Smooth muscle cell (in vitro differentiated cells): ENCODE measurements around the gene PMFBP1. TPM values are rescaled to one million over a fixed set of nuclear protein-coding genes. Genes with fewer than 3 reads are reported as not detected.
"Not testable (repeated sequence)": the region's sequence is repeated elsewhere in the genome, so short reads cannot be mapped to it uniquely, and the experiment has no call there.

ENCODE experiments used
- DNase-seq: peaks from one replicate; lab custom pipeline; 2025; ENCODE audit not compliant: unreplicated experiment; lab: John Stamatoyannopoulos, UW
- H2AFZ ChIP-seq: fragments of 200-600 bp; sonication (generic); 2 replicates; pipeline ENCODE4 v1.6.0; 2016; ENCODE audit warnings: antibody characterized with exemption, low read depth, mild to moderate bottlenecking
- H3F3A ChIP-seq: fragments of 200-600 bp; sonication (generic); 2 replicates; pipeline ENCODE4 v1.6.0; 2017; ENCODE audit warnings: antibody characterized with exemption, low read depth
- H3K27ac ChIP-seq: fragments of 200-600 bp; sonication (generic); 2 replicates; pipeline ENCODE4 v1.5.1; 2016; ENCODE audit warnings: low read depth, mild to moderate bottlenecking
- H3K27me3 ChIP-seq: fragments of 200-600 bp; sonication (generic); 2 replicates; pipeline ENCODE4 v1.6.1; 2016; ENCODE audit warnings: low read depth, mild to moderate bottlenecking
- H3K36me3 ChIP-seq: fragments of 200-600 bp; sonication (generic); 2 replicates; pipeline ENCODE4 v1.5.1; 2016; ENCODE audit warnings: low read depth
- H3K4me1 ChIP-seq: fragments of 200-600 bp; sonication (generic); 2 replicates; pipeline ENCODE4 v1.5.1; 2016; ENCODE audit warnings: low read depth
- H3K4me2 ChIP-seq: fragments of 200-600 bp; sonication (generic); 2 replicates; pipeline ENCODE4 v1.6.0; 2016; ENCODE audit warnings: mild to moderate bottlenecking
- H3K4me3 ChIP-seq: fragments of 200-600 bp; sonication (generic); 2 replicates; pipeline ENCODE4 v1.5.1; 2016; ENCODE audit warnings: mild to moderate bottlenecking
- H3K79me2 ChIP-seq: fragments of 200-600 bp; sonication (generic); 2 replicates; pipeline ENCODE4 v1.6.0; 2016; ENCODE audit warnings: low read depth, mild to moderate bottlenecking
- H3K9ac ChIP-seq: fragments of 200-600 bp; sonication (generic); 2 replicates; pipeline ENCODE4 v1.6.0; 2016; ENCODE audit warnings: low read depth
- H3K9me3 ChIP-seq: fragments of 200-600 bp; sonication (generic); replicated peaks from 2 replicates; pipeline ENCODE4 v1.5.1; 2016; ENCODE audit warnings: low read depth
- H4K20me1 ChIP-seq: fragments of 200-600 bp; sonication (generic); 2 replicates; pipeline ENCODE4 v1.6.0; 2016; ENCODE audit warnings: low read depth
- WGBS: methylation state at CpG from one replicate; pipeline ENCODE4 v1.1.7; 2016; ENCODE audit warnings: low lambda C conversion rate; 5-methylcytosine and 5-hydroxymethylcytosine counted together
- polyA plus RNA-seq: library from polyadenylated mRNA; unstranded; fragments of >200 nt; fragmentation: Nextera tagmentation; extraction: Ambion mirVana; gene quantifications from 2 replicates; pipeline ENCODE4 v1.2.1, GENCODE V29; 2016
- total RNA-seq: library from RNA; depleted of rRNA; stranded (reverse); fragments of >200 nt; gene quantifications from 2 replicates; pipeline ENCODE4 v1.2.3, GENCODE V29; 2014
- TF ChIP-seq, protein P1 (sequence below): fragments of 200-600 bp; sonication (generic); IDR thresholded peaks from 2 replicates; pipeline ENCODE4 v1.5.1; 2017; ENCODE audit warnings: borderline replicate concordance, mild to moderate bottlenecking, antibody characterized with exemption; ENCODE audit not compliant: insufficient read depth, poor library complexity, severe bottlenecking

Gene PMFBP1
- total and polyA plus RNA-seq, 2 experiments from 2014 or later = 0.31 to 0.80 TPM

GRCh38 chr16:72085002-72085401 is 87.0 kb downstream of the PMFBP1 start:
- peaks cover 15% of the 10 kb centered on the region for H3K36me3 ChIP-seq
- 96% methylated on average over 2 of the region's 2 CpGs for WGBS

GRCh38 chr16:72084445-72084844 is 87.5 kb downstream of the PMFBP1 start:
- 98% methylated on average over 10 of the region's 10 CpGs for WGBS

More at GRCh38 chr16:72085002-72085401, 87.0 kb downstream of the PMFBP1 start:
- Histone ChIP-seq H3K4me3 (no peak overlapping the region), H4K20me1 (no peaks in the 10 kb centered on the region), H3K27ac (no peak overlapping the region), H3K9me3 (no peaks in the 10 kb centered on the region), H3K4me1 (no peaks in the 10 kb centered on the region), H3K9ac (no peak overlapping the region), H3K27me3 (no peaks in the 10 kb centered on the region), H3F3A (no peaks in the 10 kb centered on the region), H3K4me2 (no peak overlapping the region), H3K79me2 (no peaks in the 10 kb centered on the region), H2AFZ (no peak overlapping the region)
- TF ChIP-seq, protein P1, sequence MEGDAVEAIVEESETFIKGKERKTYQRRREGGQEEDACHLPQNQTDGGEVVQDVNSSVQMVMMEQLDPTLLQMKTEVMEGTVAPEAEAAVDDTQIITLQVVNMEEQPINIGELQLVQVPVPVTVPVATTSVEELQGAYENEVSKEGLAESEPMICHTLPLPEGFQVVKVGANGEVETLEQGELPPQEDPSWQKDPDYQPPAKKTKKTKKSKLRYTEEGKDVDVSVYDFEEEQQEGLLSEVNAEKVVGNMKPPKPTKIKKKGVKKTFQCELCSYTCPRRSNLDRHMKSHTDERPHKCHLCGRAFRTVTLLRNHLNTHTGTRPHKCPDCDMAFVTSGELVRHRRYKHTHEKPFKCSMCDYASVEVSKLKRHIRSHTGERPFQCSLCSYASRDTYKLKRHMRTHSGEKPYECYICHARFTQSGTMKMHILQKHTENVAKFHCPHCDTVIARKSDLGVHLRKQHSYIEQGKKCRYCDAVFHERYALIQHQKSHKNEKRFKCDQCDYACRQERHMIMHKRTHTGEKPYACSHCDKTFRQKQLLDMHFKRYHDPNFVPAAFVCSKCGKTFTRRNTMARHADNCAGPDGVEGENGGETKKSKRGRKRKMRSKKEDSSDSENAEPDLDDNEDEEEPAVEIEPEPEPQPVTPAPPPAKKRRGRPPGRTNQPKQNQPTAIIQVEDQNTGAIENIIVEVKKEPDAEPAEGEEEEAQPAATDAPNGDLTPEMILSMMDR = no peak
- no peak for DNase-seq

DNA sequence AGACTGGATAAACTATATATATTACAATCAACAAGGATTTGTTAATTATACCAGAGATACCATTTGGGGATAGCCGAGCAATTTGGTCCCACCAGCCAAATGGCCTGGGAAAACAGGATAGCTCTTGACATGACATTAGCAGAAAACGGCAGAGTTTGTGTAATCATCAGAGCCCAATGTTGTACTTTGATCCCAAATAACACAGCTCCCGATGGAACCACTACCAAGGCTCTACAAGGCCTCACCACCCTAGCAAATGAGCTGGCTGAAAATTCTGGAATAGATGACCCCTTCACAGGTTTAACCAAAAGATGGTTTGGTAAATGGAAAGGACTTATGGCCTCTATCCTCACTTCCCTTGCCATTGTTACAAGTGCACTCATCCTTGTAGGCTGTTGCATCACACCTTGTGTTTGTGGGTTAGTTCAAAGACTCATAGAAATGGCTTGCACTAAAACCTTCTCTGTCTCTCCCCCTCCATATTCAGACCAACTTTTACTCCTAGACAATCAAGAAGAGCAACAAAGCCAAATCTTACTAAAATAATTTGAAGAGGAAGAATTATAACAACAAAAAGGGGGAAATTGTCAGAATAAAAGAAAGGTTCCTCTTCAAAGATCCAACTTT is 88.1 kb downstream of the PMFBP1 start:
- 61% methylated on average over 3 of the region's 3 CpGs for WGBS
- Histone ChIP-seq H3K4me2 (no peak overlapping the region), H3K79me2 (no peaks in the 10 kb centered on the region)

More at GRCh38 chr16:72084445-72084844, 87.5 kb downstream of the PMFBP1 start:
- no peaks in the 10 kb centered on the region for H3F3A ChIP-seq
- H2AFZ ChIP-seq = no peak overlapping the region
- H3K79me2 ChIP-seq = no peaks in the 10 kb centered on the region
- H3K27me3 ChIP-seq = no peaks in the 10 kb centered on the region
- peaks cover 10% of the 10 kb centered on the region for H3K36me3 ChIP-seq
- no peak overlapping the region for H3K4me2 ChIP-seq
- H4K20me1 ChIP-seq = no peaks in the 10 kb centered on the region
- TF ChIP-seq, protein P1 = no peak
- no peak for DNase-seq
- H3K4me1 ChIP-seq = no peaks in the 10 kb centered on the region
- H3K4me3 ChIP-seq = no peak overlapping the region
- no peak overlapping the region for H3K9ac ChIP-seq
- no peaks in the 10 kb centered on the region for H3K9me3 ChIP-seq
- H3K27ac ChIP-seq = no peak overlapping the region

GRCh38 chr16:72076991-72077706 is 94.8 kb downstream of the PMFBP1 start:
- H3F3A ChIP-seq, H3K79me2 ChIP-seq, H2AFZ ChIP-seq, H4K20me1 ChIP-seq, DNase-seq, H3K27me3 ChIP-seq, H3K4me3 ChIP-seq, H3K9ac ChIP-seq, H3K9me3 ChIP-seq, H3K27ac ChIP-seq, H3K4me1 ChIP-seq, H3K4me2 ChIP-seq, H3K36me3 ChIP-seq: not testable (repeated sequence)
- 95% methylated on average over 1 of the region's 5 CpGs for WGBS

More for the DNA sequence above, 88.1 kb downstream of the PMFBP1 start:
- H2AFZ ChIP-seq = no peak overlapping the region
- H3K4me3 ChIP-seq = no peak overlapping the region
- H3F3A ChIP-seq = no peaks in the 10 kb centered on the region
- H3K27ac ChIP-seq = no peak overlapping the region
- DNase-seq = no peak
- TF ChIP-seq, protein P1 = no peak
- no peaks in the 10 kb centered on the region for H3K27me3 ChIP-seq
- H3K9me3 ChIP-seq = no peaks in the 10 kb centered on the region
- H3K4me1 ChIP-seq = no peaks in the 10 kb centered on the region
- peaks cover 8% of the 10 kb centered on the region for H3K36me3 ChIP-seq
- no peak overlapping the region for H3K9ac ChIP-seq
- no peaks in the 10 kb centered on the region for H4K20me1 ChIP-seq

DNA sequence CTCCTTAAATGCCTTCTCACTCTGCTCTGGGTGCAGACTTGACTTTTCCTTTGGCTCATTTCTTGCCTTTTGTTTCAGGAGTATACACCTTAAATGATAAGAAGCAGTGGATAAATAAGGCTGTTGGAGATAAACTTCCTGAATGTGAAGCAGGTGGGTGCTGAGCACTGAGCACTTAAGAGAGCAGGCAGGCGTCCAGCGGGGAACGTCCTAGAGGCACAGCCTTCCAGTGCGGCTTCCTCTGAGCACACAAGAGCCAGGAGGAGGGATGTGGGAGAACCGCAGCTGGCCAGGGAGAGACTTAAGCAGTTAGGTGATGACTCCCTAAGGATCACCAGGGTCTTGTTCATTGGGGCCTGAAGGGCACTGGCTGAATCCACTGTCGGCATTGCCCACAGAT is 96.9 kb downstream of the PMFBP1 start:
- not testable (repeated sequence) for H3K4me3 ChIP-seq, H3K4me2 ChIP-seq, DNase-seq, H3F3A ChIP-seq, H3K36me3 ChIP-seq, H3K4me1 ChIP-seq, H2AFZ ChIP-seq, H3K27me3 ChIP-seq, H4K20me1 ChIP-seq, H3K79me2 ChIP-seq, H3K9ac ChIP-seq, H3K27ac ChIP-seq, H3K9me3 ChIP-seq
- WGBS = 100% methylated on average over 2 of the region's 6 CpGs
